CD4-positive, alpha-beta T cell (primary cell): ENCODE results near the gene PSMD8. TPM values are rescaled to one million over a fixed set of nuclear protein-coding genes. Genes with fewer than 3 reads are reported as not detected.

Source experiments
- ATAC-seq: fragments of 200-7000 bp; cut with Tn5 transposase; one replicate; pipeline ENCODE4 v1.10.0; 2022; ENCODE audit warnings: mild to moderate bottlenecking; ENCODE audit not compliant: poor library complexity
- CTCF ChIA-PET: fragments of 350-600 bp; sonication (Branson Sonifier 250); formaldehyde crosslinking; loops from one replicate; lab custom pipeline; 2021; ENCODE audit warnings: antibody characterized with exemption, inconsistent platforms; lab: Charles Lee
- POLR2A ChIA-PET: fragments of 350-600 bp; sonication (Branson Sonifier 250); formaldehyde crosslinking; loops from one replicate; lab custom pipeline; 2021; ENCODE audit warnings: antibody characterized with exemption, inconsistent platforms; lab: Charles Lee
- DNase-seq, 14 experiments: peaks; one replicate each; pipeline ENCODE4 v3.0.0-alpha.2; 2013 to 2020; ENCODE audit warnings: mixed read lengths in 2 of 14
- H3K27ac ChIP-seq, 2 donors: one replicate each; pipeline versions ENCODE4 v1.5.1 to v1.7.0; 2013; ENCODE audit warnings: low read length in 2 of 2, low read depth in 1 of 2, mild to moderate bottlenecking in 1 of 2
- H3K27me3 ChIP-seq, 2 experiments: 1 replicate in 1 of 2; 2 replicates in 1 of 2; pipeline versions ENCODE4 v1.6.1 to v1.7.0; 2013; ENCODE audit warnings: low read length in 2 of 2, control low read depth in 1 of 2, mild to moderate bottlenecking in 1 of 2, moderate library complexity in 1 of 2; ENCODE audit not compliant: insufficient read depth in 2 of 2, control insufficient read depth in 1 of 2
- H3K36me3 ChIP-seq: one replicate; pipeline ENCODE4 v1.6.1; 2013; ENCODE audit warnings: low read length, control low read depth; ENCODE audit not compliant: insufficient read depth
- H3K4me1 ChIP-seq: one replicate; pipeline ENCODE4 v1.6.1; 2013; ENCODE audit warnings: low read length, control low read depth; ENCODE audit not compliant: insufficient read depth
- H3K4me3 ChIP-seq: one replicate; pipeline ENCODE4 v1.5.1; 2013; ENCODE audit warnings: mild to moderate bottlenecking, low read length, moderate library complexity
- H3K9me3 ChIP-seq, 2 experiments: 1 replicate in 1 of 2; 2 replicates in 1 of 2; pipeline versions ENCODE4 v1.6.1 to v1.7.0; 2013; ENCODE audit warnings: low read length in 2 of 2, mild to moderate bottlenecking in 2 of 2, control low read depth in 1 of 2, moderate library complexity in 1 of 2; ENCODE audit not compliant: control insufficient read depth in 1 of 2, insufficient read depth in 1 of 2
- H3K27ac Mint-ChIP-seq: one replicate; pipeline ENCODE4 v1.8.0; 2020; ENCODE audit warnings: mixed read lengths
- H3K27me3 Mint-ChIP-seq: one replicate; pipeline ENCODE4 v1.8.0; 2021; ENCODE audit warnings: mixed read lengths
- H3K36me3 Mint-ChIP-seq: one replicate; pipeline ENCODE4 v1.8.0; 2021; ENCODE audit warnings: low read depth, mixed read lengths
- H3K4me1 Mint-ChIP-seq: one replicate; pipeline ENCODE4 v1.8.0; 2021; ENCODE audit warnings: low read depth, mixed read lengths
- H3K4me3 Mint-ChIP-seq: one replicate; pipeline ENCODE4 v1.8.0; 2020; ENCODE audit warnings: mild to moderate bottlenecking, mixed read lengths
- H3K9me3 Mint-ChIP-seq: one replicate; pipeline ENCODE4 v1.8.0; 2020; ENCODE audit warnings: mixed read lengths
- CTCF ChIP-seq: fragments of 200-600 bp; IDR thresholded peaks from one replicate; pipeline ENCODE4 v1.8.0; 2022; ENCODE audit warnings: antibody characterized with exemption, mild to moderate bottlenecking
- intact Hi-C, 2 experiments: fragments of 100-400 bp; cut with DNase I in 1 of 2; cut with micrococcal nuclease in 1 of 2; formaldehyde crosslinking; loops; one replicate each; pipeline versions ENCODE4 v1.15.1 to v1.9.0; 2023 to 2025; cut with DNase I, micrococcal nuclease
- total RNA-seq, 174 experiments: library from RNA in 2 of 174; stranded (reverse) in 2 of 174; gene quantifications; one replicate each; pipeline ENCODE4 v1.2.3 and lab custom pipeline; 2021 to 2026

Gene PSMD8
- total RNA-seq, 2 experiments from 2014 or later: 61.2 to 64.4 TPM

- Histone ChIP-seq H3K27me3 (no peaks in the 10 kb centered on the region), H3K4me3 (no peak overlapping the region), H3K9me3 (no peaks in the 10 kb centered on the region), H3K27ac (no peak overlapping the region), H3K4me1 (peaks cover 19% of the 10 kb centered on the region), H3K36me3 (peaks cover 8% of the 10 kb centered on the region)
- Mint-ChIP-seq H3K36me3 (peaks cover 16% of the 10 kb centered on the region), H3K27me3 (no peaks in the 10 kb centered on the region), H3K27ac (no peak overlapping the region), H3K4me1 (peaks cover 18% of the 10 kb centered on the region), H3K4me3 (no peak overlapping the region), H3K9me3 (no peaks in the 10 kb centered on the region)
- no peak for TF ChIP-seq CTCF
- ATAC-seq (no peak), DNase-seq (no peak)
- ChIA-PET POLR2A (no interaction called here), CTCF (no interaction called here)
- intact Hi-C loops: no loop called here
These were observed 33.4 kb upstream of the PSMD8 start for GRCh38 chr19:38340927-38341326.

- H3K9me3 ChIP-seq: no peaks in the 10 kb centered on the region
These were observed 27.5 kb upstream of the PSMD8 start for GRCh38 chr19:38346837-38347236.

GRCh38 chr19:38350883-38351282 lies 23.5 kb upstream of the PSMD8 start:
- Histone ChIP-seq H3K36me3 (no peaks in the 10 kb centered on the region), H3K9me3 (no peaks in the 10 kb centered on the region), H3K27ac (no peak overlapping the region), H3K27me3 (no peaks in the 10 kb centered on the region), H3K4me1 (no peaks in the 10 kb centered on the region), H3K4me3 (no peak overlapping the region)
- DNase-seq (no peak), ATAC-seq (no peak)
- Mint-ChIP-seq H3K9me3 (no peaks in the 10 kb centered on the region), H3K27me3 (no peaks in the 10 kb centered on the region), H3K4me1 (no peaks in the 10 kb centered on the region), H3K4me3 (no peak overlapping the region), H3K27ac (no peak overlapping the region), H3K36me3 (no peaks in the 10 kb centered on the region)
- CTCF ChIA-PET: no interaction called here
- intact Hi-C loops: no loop called here
- POLR2A ChIA-PET: no interaction called here
- TF ChIP-seq CTCF: no peak

More at GRCh38 chr19:38346837-38347236, 27.5 kb upstream of the PSMD8 start:
- no peaks in the 10 kb centered on the region for H3K4me1 ChIP-seq
- no peak overlapping the region for H3K4me3 ChIP-seq
- H3K27me3 Mint-ChIP-seq: no peaks in the 10 kb centered on the region
- intact Hi-C loops: no loop called here
- DNase-seq (no peak), ATAC-seq (no peak)
- POLR2A ChIA-PET: no interaction called here
- H3K4me3 Mint-ChIP-seq: no peak overlapping the region
- peaks cover 6% of the 10 kb centered on the region for H3K36me3 ChIP-seq
- CTCF ChIA-PET: no interaction called here
- no peak overlapping the region for H3K27ac Mint-ChIP-seq
- peaks cover 4% of the 10 kb centered on the region for H3K36me3 Mint-ChIP-seq
- H3K4me1 Mint-ChIP-seq: no peaks in the 10 kb centered on the region
- H3K27me3 ChIP-seq: no peaks in the 10 kb centered on the region
- no peak overlapping the region for H3K27ac ChIP-seq
- H3K9me3 Mint-ChIP-seq: no peaks in the 10 kb centered on the region
- TF ChIP-seq CTCF: no peak
